GM12875 (cell line): Measurements from ENCODE around the gene LTK.

Source experiments
- H3K4me3 ChIP-seq: one replicate; pipeline ENCODE4 v1.5.1; 2011; ENCODE audit warnings: low read depth, low read length, control low read depth
- TF ChIP-seq, protein P1 (sequence below): IDR thresholded peaks from 2 replicates; pipeline ENCODE4 v1.5.1; 2011; ENCODE audit warnings: low read depth, mild to moderate bottlenecking, control low read depth, inconsistent platforms, low read length, moderate library complexity, borderline replicate concordance; ENCODE audit not compliant: insufficient read depth

LTK gene

DNA sequence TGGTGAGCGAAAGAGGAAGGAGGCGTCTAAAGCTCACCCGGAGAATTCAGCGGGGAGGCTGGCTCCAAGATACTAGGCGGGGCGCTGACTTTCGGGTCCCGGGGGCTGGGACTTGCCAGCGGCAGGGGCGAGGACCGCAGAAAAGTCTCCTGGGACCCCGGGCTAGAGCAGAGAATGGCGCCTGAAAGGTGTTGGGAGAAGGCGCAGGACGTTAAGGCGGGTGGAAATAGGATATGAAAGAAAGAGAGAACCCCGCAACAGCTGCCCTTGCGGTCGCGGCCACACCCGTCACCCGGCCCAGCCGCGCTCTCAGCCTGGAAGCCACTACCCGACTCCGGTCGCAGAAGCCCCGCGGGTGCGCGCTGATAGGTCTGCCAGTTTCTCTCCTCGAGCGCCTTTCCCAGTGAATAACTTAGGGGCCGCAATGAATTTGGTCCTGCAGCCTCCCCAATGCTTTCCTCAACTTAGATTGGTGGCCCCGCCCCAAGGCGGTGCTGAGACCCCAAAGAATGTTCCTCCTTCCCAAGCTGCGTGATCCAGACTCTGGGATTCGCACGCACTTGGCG is 604 bp downstream of the LTK start:
- TF ChIP-seq, protein P1, sequence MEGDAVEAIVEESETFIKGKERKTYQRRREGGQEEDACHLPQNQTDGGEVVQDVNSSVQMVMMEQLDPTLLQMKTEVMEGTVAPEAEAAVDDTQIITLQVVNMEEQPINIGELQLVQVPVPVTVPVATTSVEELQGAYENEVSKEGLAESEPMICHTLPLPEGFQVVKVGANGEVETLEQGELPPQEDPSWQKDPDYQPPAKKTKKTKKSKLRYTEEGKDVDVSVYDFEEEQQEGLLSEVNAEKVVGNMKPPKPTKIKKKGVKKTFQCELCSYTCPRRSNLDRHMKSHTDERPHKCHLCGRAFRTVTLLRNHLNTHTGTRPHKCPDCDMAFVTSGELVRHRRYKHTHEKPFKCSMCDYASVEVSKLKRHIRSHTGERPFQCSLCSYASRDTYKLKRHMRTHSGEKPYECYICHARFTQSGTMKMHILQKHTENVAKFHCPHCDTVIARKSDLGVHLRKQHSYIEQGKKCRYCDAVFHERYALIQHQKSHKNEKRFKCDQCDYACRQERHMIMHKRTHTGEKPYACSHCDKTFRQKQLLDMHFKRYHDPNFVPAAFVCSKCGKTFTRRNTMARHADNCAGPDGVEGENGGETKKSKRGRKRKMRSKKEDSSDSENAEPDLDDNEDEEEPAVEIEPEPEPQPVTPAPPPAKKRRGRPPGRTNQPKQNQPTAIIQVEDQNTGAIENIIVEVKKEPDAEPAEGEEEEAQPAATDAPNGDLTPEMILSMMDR: no peak
- peak overlapping the region; percentile 44 for H3K4me3 ChIP-seq

DNA sequence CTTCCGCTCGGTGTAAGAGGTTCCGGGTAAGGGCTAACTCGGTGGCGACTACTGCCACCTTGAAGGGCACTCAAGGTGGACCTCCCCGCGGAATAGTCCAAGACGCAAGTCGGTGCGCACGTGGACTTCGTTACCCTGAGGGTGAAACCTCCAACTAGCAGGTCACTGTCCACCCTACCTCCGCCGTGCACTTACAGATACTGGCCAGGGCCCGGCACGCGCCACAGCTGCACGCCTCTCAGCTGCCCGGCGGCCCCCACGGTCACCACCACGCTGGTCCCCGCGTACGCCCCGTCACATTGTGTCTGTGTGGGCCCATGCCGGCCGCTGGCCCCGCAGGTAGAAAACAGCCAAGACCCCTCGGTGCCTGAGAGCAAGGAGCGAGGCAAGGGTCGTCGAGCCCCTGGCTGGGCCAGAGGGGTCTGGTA is 1.1 kb downstream of the LTK start:
- TF ChIP-seq, protein P1: no peak
- peak overlapping the region; percentile 44 for H3K4me3 ChIP-seq

DNA sequence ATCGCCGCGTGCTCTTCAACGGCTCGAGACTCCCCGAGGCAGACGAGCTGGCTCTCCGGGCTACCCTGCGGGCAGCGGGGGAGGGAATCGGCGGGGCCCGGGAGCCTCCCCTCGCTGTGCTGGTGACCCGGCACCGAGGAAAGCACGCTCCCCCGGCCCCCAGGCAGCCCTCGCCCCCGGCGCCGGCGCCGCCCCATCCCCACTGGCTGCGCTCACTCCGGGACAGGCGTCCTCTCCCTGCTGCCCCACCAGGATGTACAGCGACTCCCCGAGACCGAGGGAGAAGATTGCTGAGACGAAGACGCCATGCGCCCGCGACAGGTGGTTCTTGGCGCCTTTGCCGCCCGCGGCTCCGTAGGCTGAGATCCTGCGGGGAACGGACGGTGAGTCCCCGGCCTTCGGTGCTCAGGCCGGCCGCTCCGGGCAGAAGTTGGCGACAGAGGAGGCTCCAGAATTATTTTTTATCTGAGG is 1.7 kb downstream of the LTK start:
- TF ChIP-seq, protein P1: no peak
- no peak overlapping the region for H3K4me3 ChIP-seq

DNA sequence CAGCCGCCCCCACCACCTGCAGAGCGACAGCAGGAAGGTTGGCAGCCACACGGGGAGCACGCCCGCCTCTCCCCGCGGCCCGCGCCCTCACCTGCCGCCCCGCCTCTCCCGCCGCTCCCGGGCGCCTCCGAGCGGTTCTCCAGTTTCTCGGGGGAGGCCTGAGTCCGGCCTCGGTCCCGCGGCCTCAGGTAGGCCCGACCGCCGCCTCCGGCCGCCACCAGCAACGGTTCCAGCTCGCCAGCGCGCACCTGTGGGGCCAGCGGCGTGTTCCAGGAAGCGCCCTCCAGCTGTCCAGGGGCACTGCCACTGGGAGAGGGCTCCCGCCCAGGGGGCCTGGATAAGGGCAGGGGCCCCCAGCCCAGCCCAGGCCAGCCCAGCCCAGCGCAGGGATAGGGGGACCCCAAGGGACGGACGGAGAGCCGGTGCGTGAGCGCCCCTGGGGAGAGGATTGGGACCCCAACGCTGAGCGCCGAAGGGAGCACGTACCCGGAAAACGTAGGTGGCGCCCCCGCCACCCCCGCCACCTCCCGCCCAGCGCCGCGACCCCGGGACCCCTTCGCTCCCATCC is 2.2 kb downstream of the LTK start:
- TF ChIP-seq, protein P1: no peak
- no peak overlapping the region for H3K4me3 ChIP-seq

DNA sequence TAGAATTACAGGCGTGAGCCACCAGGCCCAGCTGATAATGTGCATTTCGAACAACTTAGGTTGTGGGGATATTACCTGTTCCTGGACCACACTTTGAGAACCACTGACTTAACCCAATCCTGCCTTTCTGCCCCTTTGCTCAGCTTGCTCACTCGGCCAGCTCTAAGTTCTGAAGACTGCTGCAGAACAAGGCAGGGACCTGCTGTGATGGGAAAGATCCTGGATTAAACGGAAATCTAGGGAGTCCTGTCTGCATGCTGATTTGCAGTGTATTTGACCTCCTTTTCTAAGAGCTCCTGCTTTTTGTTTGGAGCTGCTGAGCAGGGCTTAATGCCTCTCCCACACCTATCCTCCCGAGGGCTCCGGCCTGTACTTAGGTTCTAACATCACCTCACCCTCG is 2.9 kb downstream of the LTK start:
- H3K4me3 ChIP-seq: no peak overlapping the region
- TF ChIP-seq, protein P1: no peak

DNA sequence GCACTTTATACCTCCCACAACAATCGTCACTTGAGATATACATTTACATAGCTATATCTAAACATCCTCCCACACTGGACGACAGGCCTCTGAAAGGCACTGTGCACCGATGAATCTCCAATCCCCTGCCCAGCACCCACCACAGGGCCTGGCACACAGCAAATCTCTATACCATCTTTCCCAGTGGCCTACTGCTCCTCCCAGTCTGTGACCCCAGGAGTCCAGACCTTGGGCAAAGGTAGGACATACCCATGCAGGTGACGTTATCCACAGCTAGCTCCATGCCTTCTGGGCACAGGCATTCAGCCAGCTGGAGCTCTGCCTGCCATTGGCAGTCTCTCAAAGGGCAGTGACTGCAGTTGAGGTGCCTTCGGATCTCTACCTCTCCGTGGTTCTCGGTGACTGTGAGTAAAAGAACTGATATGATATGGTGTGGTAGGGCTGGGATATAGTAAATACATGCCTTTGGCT is 5.8 kb downstream of the LTK start:
- TF ChIP-seq, protein P1: no peak
- no peak overlapping the region for H3K4me3 ChIP-seq

DNA sequence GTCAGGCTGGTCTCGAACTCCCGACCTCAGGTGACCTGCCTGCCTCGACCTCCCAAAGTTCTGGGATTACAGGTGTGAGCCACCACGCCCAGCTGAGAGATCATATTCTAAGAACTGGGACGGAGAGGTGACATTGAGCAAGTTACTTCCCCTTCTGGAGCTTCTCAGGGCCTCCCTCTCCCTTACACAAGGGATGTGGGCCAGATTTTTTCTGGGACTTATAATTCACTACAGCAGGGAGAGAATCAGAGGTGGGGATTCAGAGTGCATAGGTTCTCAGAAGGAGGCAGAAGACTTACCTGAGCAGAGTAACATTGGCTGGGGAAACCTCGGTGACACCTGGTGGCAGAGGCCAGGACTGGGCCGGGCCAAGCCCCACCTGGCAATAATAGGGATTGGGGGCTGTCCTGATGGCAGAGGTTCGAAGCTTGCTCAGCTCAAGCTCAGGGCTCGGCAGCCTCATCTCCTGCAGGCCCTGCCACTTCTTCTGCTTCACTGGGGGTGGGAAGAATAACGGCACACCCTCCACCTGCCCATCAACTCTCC is 6.8 kb downstream of the LTK start:
- H3K4me3 ChIP-seq: no peak overlapping the region
- TF ChIP-seq, protein P1: peak; percentile 26; the same call in 1 of the 2 replicates
